H9 (cell line): ENCODE measurements around the gene MVP. TPM values are rescaled to one million over a fixed set of nuclear protein-coding genes. Genes with fewer than 3 reads are reported as not detected.

ENCODE experiments used
- DNase-seq: peaks from one replicate; pipeline ENCODE4 v3.0.0-alpha.2; 2017
- H2AFZ ChIP-seq: one replicate; pipeline ENCODE4 v1.6.1; 2013; ENCODE audit warnings: mild to moderate bottlenecking, low read length, control low read depth, moderate library complexity
- H2AK5ac ChIP-seq: 2 replicates; pipeline ENCODE4 v1.6.1; 2013; ENCODE audit warnings: low read length, control low read depth, mixed read lengths; ENCODE audit not compliant: insufficient read length
- H2BK120ac ChIP-seq: one replicate; pipeline ENCODE4 v1.6.1; 2013; ENCODE audit warnings: low read depth, mild to moderate bottlenecking, low read length, control low read depth, inconsistent platforms; ENCODE audit not compliant: poor library complexity, severe bottlenecking
- H2BK12ac ChIP-seq: 2 replicates; pipeline ENCODE4 v1.6.1; 2013; ENCODE audit warnings: low read length, control low read depth, mixed read lengths, low read depth; ENCODE audit not compliant: insufficient read length
- H2BK15ac ChIP-seq: 2 replicates; pipeline ENCODE4 v1.6.1; 2013; ENCODE audit warnings: low read depth, low read length, control low read depth
- H2BK20ac ChIP-seq: one replicate; pipeline ENCODE4 v1.6.1; 2013; ENCODE audit warnings: low read depth, mild to moderate bottlenecking, low read length, control low read depth, inconsistent platforms; ENCODE audit not compliant: poor library complexity, severe bottlenecking
- H2BK5ac ChIP-seq: 2 replicates; pipeline ENCODE4 v1.6.1; 2013; ENCODE audit warnings: low read length, control low read depth, mixed read lengths; ENCODE audit not compliant: insufficient read length
- H3K14ac ChIP-seq: 2 replicates; pipeline ENCODE4 v1.6.1; 2013; ENCODE audit warnings: low read length, control low read depth; ENCODE audit not compliant: insufficient read depth
- H3K18ac ChIP-seq: 2 replicates; pipeline ENCODE4 v1.6.1; 2013; ENCODE audit warnings: low read depth, mild to moderate bottlenecking, mixed read lengths, low read length, control low read depth; ENCODE audit not compliant: insufficient read length
- H3K23ac ChIP-seq: 2 replicates; pipeline ENCODE4 v1.6.1; 2013; ENCODE audit warnings: low read length, control low read depth, mixed read lengths, low read depth; ENCODE audit not compliant: insufficient read length
- H3K23me2 ChIP-seq: 2 replicates; pipeline ENCODE4 v1.6.1; 2013; ENCODE audit warnings: low read depth, mild to moderate bottlenecking, mixed read lengths, low read length, control low read depth; ENCODE audit not compliant: insufficient read length, poor library complexity, severe bottlenecking
- H3K27ac ChIP-seq: 2 replicates; pipeline ENCODE4 v1.5.1; 2013; ENCODE audit warnings: low read length, control low read depth, mixed read lengths, low read depth; ENCODE audit not compliant: insufficient read length
- H3K27me3 ChIP-seq: 2 replicates; pipeline ENCODE4 v1.6.1; 2013; ENCODE audit warnings: low read length, control low read depth, inconsistent platforms; ENCODE audit not compliant: insufficient read depth
- H3K4ac ChIP-seq: 2 replicates; pipeline ENCODE4 v1.6.1; 2013; ENCODE audit warnings: low read depth, mild to moderate bottlenecking, control low read depth, inconsistent platforms, low read length, moderate library complexity
- H3K4me1 ChIP-seq: 2 replicates; pipeline ENCODE4 v1.6.1; 2013; ENCODE audit warnings: low read length, control low read depth, inconsistent platforms; ENCODE audit not compliant: insufficient read depth
- H3K4me2 ChIP-seq: 2 replicates; pipeline ENCODE4 v1.6.1; 2013; ENCODE audit warnings: low read length, control low read depth, mixed read lengths; ENCODE audit not compliant: insufficient read length, insufficient read depth
- H3K56ac ChIP-seq: 2 replicates; pipeline ENCODE4 v1.6.1; 2013; ENCODE audit warnings: low read depth, mild to moderate bottlenecking, mixed read lengths, low read length, control low read depth; ENCODE audit not compliant: insufficient read length
- H3K79me1 ChIP-seq: 2 replicates; pipeline ENCODE4 v1.6.1; 2013; ENCODE audit warnings: low read depth, mild to moderate bottlenecking, moderate library complexity, low read length, control low read depth, inconsistent platforms; ENCODE audit not compliant: insufficient read depth, poor library complexity, severe bottlenecking
- H3K79me2 ChIP-seq: 2 replicates; pipeline ENCODE4 v1.6.1; 2013; ENCODE audit warnings: low read length, control low read depth, inconsistent platforms; ENCODE audit not compliant: insufficient read depth
- H3K9ac ChIP-seq: 2 replicates; pipeline ENCODE4 v1.6.1; 2013; ENCODE audit warnings: low read length, control low read depth, mixed read lengths; ENCODE audit not compliant: insufficient read length; ENCODE audit errors: extremely low read depth
- H3K9me3 ChIP-seq: one replicate; pipeline ENCODE4 v1.6.1; 2013; ENCODE audit warnings: low read depth, low read length, inconsistent platforms; ENCODE audit not compliant: control insufficient read depth
- H3T11ph ChIP-seq: one replicate; pipeline ENCODE4 v1.6.1; 2013; ENCODE audit warnings: mild to moderate bottlenecking, low read length, control low read depth, inconsistent platforms
- H4K20me1 ChIP-seq: one replicate; pipeline ENCODE4 v1.6.1; 2013; ENCODE audit not compliant: control insufficient read depth, insufficient read length, insufficient read depth
- H4K5ac ChIP-seq: 2 replicates; pipeline ENCODE4 v1.6.1; 2013; ENCODE audit warnings: low read depth, mild to moderate bottlenecking, mixed read lengths, low read length, control low read depth; ENCODE audit not compliant: insufficient read length
- H4K8ac ChIP-seq: replicated peaks from 2 replicates; pipeline ENCODE4 v1.6.1; 2013; ENCODE audit warnings: low read length, control low read depth, mixed read lengths, low read depth; ENCODE audit not compliant: insufficient read length
- H4K91ac ChIP-seq: 2 replicates; pipeline ENCODE4 v1.6.1; 2013; ENCODE audit warnings: low read depth, mild to moderate bottlenecking, moderate library complexity, mixed read lengths, low read length, control low read depth; ENCODE audit not compliant: insufficient read length
- H3K27ac Mint-ChIP-seq, 3 experiments: 2 replicates in 2 of 3; 3 replicates in 1 of 3; pipeline ENCODE4 v1.8.0; 2020 to 2021; ENCODE audit warnings: mixed read lengths in 3 of 3, mild to moderate bottlenecking in 1 of 3, moderate library complexity in 1 of 3
- H3K27me3 Mint-ChIP-seq: 2 replicates; pipeline ENCODE4 v1.8.0; 2021; ENCODE audit warnings: low read depth, mild to moderate bottlenecking, moderate library complexity, mixed read lengths
- H3K36me3 Mint-ChIP-seq, 3 experiments: 2 replicates in 2 of 3; 3 replicates in 1 of 3; pipeline ENCODE4 v1.8.0; 2020 to 2021; ENCODE audit warnings: low read depth in 3 of 3, mixed read lengths in 3 of 3; ENCODE audit not compliant: insufficient read depth in 1 of 3
- H3K4me1 Mint-ChIP-seq, 2 experiments: 2 replicates each; pipeline ENCODE4 v1.8.0; 2020; ENCODE audit warnings: mixed read lengths in 2 of 2
- H3K4me3 Mint-ChIP-seq, 2 experiments: 2 replicates in 1 of 2; 3 replicates in 1 of 2; pipeline ENCODE4 v1.8.0; 2020 to 2021; ENCODE audit warnings: mild to moderate bottlenecking in 2 of 2, mixed read lengths in 2 of 2, moderate library complexity in 1 of 2
- H3K9me3 Mint-ChIP-seq, 2 experiments: 2 replicates in 1 of 2; 3 replicates in 1 of 2; pipeline ENCODE4 v1.8.0; 2020; ENCODE audit warnings: mild to moderate bottlenecking in 2 of 2, mixed read lengths in 2 of 2, moderate library complexity in 1 of 2
- WGBS: extraction: QIAGEN DNeasy Blood & Tissue Kit; methylation state at CpG from one replicate; pipeline ENCODE4 v1.1.7; 2013; ENCODE audit warnings: missing lambda C conversion rate, low lambda C conversion rate, mixed read lengths; ENCODE audit not compliant: insufficient read length; ENCODE audit errors: extremely low coverage; 5-methylcytosine and 5-hydroxymethylcytosine counted together
- total RNA-seq: library from RNA; stranded (reverse); gene quantifications from 2 replicates; pipeline ENCODE4 v1.2.1, GENCODE V29; 2021
- TF ChIP-seq, protein P1 (sequence below): fragments of 200-600 bp; sonication (generic); conservative IDR thresholded peaks from 3 replicates; pipeline ENCODE4 v1.8.0; 2021; ENCODE audit warnings: antibody characterized with exemption, mild to moderate bottlenecking

The MVP gene
- total RNA-seq, 1 experiment from 2014 or later = 3.1 TPM

DNA sequence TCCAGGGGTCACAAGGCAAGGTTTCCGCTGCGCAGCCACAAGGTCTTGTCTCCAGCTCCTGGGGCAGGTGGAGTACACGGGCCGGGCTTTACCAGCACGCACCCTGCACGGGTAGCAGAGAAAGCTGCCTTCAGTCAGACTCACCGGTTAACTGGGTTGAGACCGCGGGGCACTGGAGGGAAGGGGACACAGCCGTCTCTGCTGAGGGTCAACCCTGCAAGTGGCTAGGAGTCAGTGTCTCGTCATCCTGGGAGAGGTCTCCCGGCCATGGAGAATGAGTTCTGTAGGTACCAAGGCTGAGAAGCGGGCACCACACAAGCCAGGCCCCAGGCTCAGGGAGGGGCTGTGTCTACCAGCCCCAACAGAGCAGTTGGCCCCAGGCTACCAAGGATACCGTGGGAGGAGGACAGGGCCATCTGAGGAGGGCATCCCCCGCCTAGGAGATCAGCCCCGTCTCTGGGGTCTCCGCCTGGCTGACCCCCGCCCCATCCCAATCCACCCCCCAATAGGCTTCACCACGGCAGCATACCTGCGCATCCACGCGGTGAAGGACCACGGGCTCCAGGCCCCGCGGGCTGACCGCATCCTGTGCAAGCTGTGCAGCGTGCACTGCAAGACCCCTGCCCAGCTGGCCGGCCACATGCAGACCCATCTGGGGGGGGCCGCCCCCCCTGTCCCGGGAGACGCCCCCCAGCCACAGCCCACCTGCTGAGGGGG lies 11.1 kb upstream of the MVP start:
- Histone ChIP-seq H3K23me2 (peaks cover 42% of the 10 kb centered on the region), H2BK20ac (no peak overlapping the region), H2BK15ac (no peak overlapping the region), H3K79me1 (no peaks in the 10 kb centered on the region), H4K91ac (no peak overlapping the region), H2AFZ (no peak overlapping the region), H2AK5ac (no peak overlapping the region), H3K23ac (no peak overlapping the region), H3K4me2 (peak overlapping the region; percentile 85), H2BK120ac (no peak overlapping the region), H3T11ph (no peak overlapping the region), H3K14ac (no peak overlapping the region; the same call in 1 of the 2 replicates), H3K27me3 (no peaks in the 10 kb centered on the region), H4K5ac (no peak overlapping the region), H2BK5ac (no peak overlapping the region), H3K79me2 (peaks cover 2% of the 10 kb centered on the region; the same call in 1 of the 2 replicates), H4K20me1 (no peaks in the 10 kb centered on the region), H2BK12ac (no peak overlapping the region), H3K4ac (no peak overlapping the region), H3K27ac (no peak overlapping the region), H3K9ac (no peak overlapping the region), H3K4me1 (peaks cover 6% of the 10 kb centered on the region; the same call in 1 of the 2 replicates), H4K8ac (no peak overlapping the region), H3K9me3 (no peaks in the 10 kb centered on the region), H3K18ac (no peak overlapping the region), H3K56ac (no peak overlapping the region)
- WGBS = no CpG with 5 or more reads among the region's 31 CpGs
- H3K27ac Mint-ChIP-seq = peak overlapping the region in 2 of 3 experiments; percentile 70 to 98; a peak in 4 of 7 replicates
- no peaks in the 10 kb centered on the region; a peak in 1 of 5 replicates for H3K9me3 Mint-ChIP-seq
- no peaks in the 10 kb centered on the region; the same call in 1 of the 2 replicates for H3K27me3 Mint-ChIP-seq
- TF ChIP-seq, protein P1, sequence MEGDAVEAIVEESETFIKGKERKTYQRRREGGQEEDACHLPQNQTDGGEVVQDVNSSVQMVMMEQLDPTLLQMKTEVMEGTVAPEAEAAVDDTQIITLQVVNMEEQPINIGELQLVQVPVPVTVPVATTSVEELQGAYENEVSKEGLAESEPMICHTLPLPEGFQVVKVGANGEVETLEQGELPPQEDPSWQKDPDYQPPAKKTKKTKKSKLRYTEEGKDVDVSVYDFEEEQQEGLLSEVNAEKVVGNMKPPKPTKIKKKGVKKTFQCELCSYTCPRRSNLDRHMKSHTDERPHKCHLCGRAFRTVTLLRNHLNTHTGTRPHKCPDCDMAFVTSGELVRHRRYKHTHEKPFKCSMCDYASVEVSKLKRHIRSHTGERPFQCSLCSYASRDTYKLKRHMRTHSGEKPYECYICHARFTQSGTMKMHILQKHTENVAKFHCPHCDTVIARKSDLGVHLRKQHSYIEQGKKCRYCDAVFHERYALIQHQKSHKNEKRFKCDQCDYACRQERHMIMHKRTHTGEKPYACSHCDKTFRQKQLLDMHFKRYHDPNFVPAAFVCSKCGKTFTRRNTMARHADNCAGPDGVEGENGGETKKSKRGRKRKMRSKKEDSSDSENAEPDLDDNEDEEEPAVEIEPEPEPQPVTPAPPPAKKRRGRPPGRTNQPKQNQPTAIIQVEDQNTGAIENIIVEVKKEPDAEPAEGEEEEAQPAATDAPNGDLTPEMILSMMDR = no peak
- no peak for DNase-seq
- H3K4me3 Mint-ChIP-seq = peak overlapping the region; percentile 85
- H3K4me1 Mint-ChIP-seq = peaks cover 45 to 57% of the 10 kb centered on the region in 2 experiments
- H3K36me3 Mint-ChIP-seq = peaks cover 12 to 37% (median 13%) of the 10 kb centered on the region in 3 experiments
